GM08714 (cell line): ENCODE measurements around the gene IMPG1.

Source experiments
- H3K4me3 ChIP-seq: fragments of 200-500 bp; sonication (Bioruptor generic); 2 replicates; pipeline ENCODE4 v1.5.1; 2014; ENCODE audit warnings: mild to moderate bottlenecking, low read length, inconsistent platforms
- ZNF274 ChIP-seq: IDR thresholded peaks from 2 replicates; pipeline ENCODE4 v1.6.1; 2012; ENCODE audit warnings: mild to moderate bottlenecking, low read depth, low read length

Gene IMPG1

GRCh38 chr6:75993236-75994162, 79.0 kb downstream of the IMPG1 start:
- no peak for TF ChIP-seq ZNF274
- H3K4me3 ChIP-seq = no peak overlapping the region

GRCh38 chr6:75991941-75992340, 80.5 kb downstream of the IMPG1 start:
- no peak for TF ChIP-seq ZNF274
- H3K4me3 ChIP-seq = no peak overlapping the region

GRCh38 chr6:75986935-75987334, 85.5 kb downstream of the IMPG1 start:
- no peak for TF ChIP-seq ZNF274
- H3K4me3 ChIP-seq = no peak overlapping the region

- H3K4me3 ChIP-seq = no peak overlapping the region
- no peak for TF ChIP-seq ZNF274
Measured at GRCh38 chr6:75975904-75976303, 96.6 kb downstream of the IMPG1 start.

- H3K4me3 ChIP-seq = no peak overlapping the region
- TF ChIP-seq ZNF274 = no peak
Measured at GRCh38 chr6:75970093-75970492, 102.4 kb downstream of the IMPG1 start.

GRCh38 chr6:75968143-75968542, 104.3 kb downstream of the IMPG1 start:
- no peak for TF ChIP-seq ZNF274

GRCh38 chr6:75963569-75963968, 108.9 kb downstream of the IMPG1 start:
- TF ChIP-seq ZNF274 = no peak
- H3K4me3 ChIP-seq = no peak overlapping the region

More at GRCh38 chr6:75968143-75968542, 104.3 kb downstream of the IMPG1 start:
- no peak overlapping the region for H3K4me3 ChIP-seq

- no peak for TF ChIP-seq ZNF274
- H3K4me3 ChIP-seq = no peak overlapping the region
Measured at GRCh38 chr6:75952128-75952527, 120.3 kb downstream of the IMPG1 start.

- no peak overlapping the region for H3K4me3 ChIP-seq
- no peak for TF ChIP-seq ZNF274
Measured at GRCh38 chr6:75947935-75948334, 124.5 kb downstream of the IMPG1 start.

GRCh38 chr6:75946146-75946831, 126.2 kb downstream of the IMPG1 start:
- H3K4me3 ChIP-seq = no peak overlapping the region
- TF ChIP-seq ZNF274 = no peak

- no peak for TF ChIP-seq ZNF274
- no peak overlapping the region for H3K4me3 ChIP-seq
Measured at GRCh38 chr6:75943381-75943780, 129.1 kb downstream of the IMPG1 start.

GRCh38 chr6:75941509-75941908, 131.0 kb downstream of the IMPG1 start:
- H3K4me3 ChIP-seq = no peak overlapping the region
- no peak for TF ChIP-seq ZNF274

GRCh38 chr6:75940564-75940963, 131.9 kb downstream of the IMPG1 start:
- no peak overlapping the region for H3K4me3 ChIP-seq
- no peak for TF ChIP-seq ZNF274

GRCh38 chr6:75937846-75938245, 134.6 kb downstream of the IMPG1 start:
- H3K4me3 ChIP-seq = no peak overlapping the region
- TF ChIP-seq ZNF274 = no peak

GRCh38 chr6:75936682-75937081, 135.8 kb downstream of the IMPG1 start:
- TF ChIP-seq ZNF274 = no peak

More at GRCh38 chr6:75936682-75937081, 135.8 kb downstream of the IMPG1 start:
- H3K4me3 ChIP-seq = no peak overlapping the region
